K562 (cell line): Measurements from ENCODE around the gene ADD1. TPM values are rescaled to one million over a fixed set of nuclear protein-coding genes. Genes with fewer than 3 reads are reported as not detected.

Experiments
- ATF1 ChIP-seq, 2 experiments: fragments of 450-650 bp in 1 of 2; IDR thresholded peaks; 2 replicates each; pipeline ENCODE4 v1.6.1; 2016; ENCODE audit warnings: missing compliant biosample characterization in 1 of 2, missing genetic modification characterization in 1 of 2
- FOXP1 ChIP-seq: sonication (generic); formaldehyde crosslinking; IDR thresholded peaks from 2 replicates; pipeline ENCODE4 v1.8.0; 2022; ENCODE audit warnings: mild to moderate bottlenecking, missing genetic modification reagents
- SMARCA4 ChIP-seq: fragments of 450-650 bp; IDR thresholded peaks from 2 replicates; pipeline ENCODE4 v1.6.1; 2016
- ZBTB8A ChIP-seq: fragments of 450-650 bp; IDR thresholded peaks from 2 replicates; pipeline ENCODE4 v1.6.1; 2018; ENCODE audit warnings: mild to moderate bottlenecking, moderate library complexity; ENCODE audit not compliant: partially characterized antibody
- polyA plus RNA-seq, 8 experiments: library from polyadenylated mRNA; depleted of rRNA in 4 of 8; stranded (reverse) in 5 of 8; unstranded in 3 of 8; fragments of >200 nt; fragmentation: Nextera tagmentation in 2 of 8; fragmentation: Illumina TruSeq in 1 of 8; extraction: Ambion mirVana in 2 of 8; extraction: Trizol in 1 of 8; gene quantifications; 2 replicates each; pipeline versions ENCODE4 v1.2.1 to v1.2.3, GENCODE V29; 2011 to 2014; ENCODE audit warnings: inconsistent platforms in 1 of 8, missing spikeins in 1 of 8
- total RNA-seq, 7 experiments: library from RNA; depleted of rRNA in 6 of 7; stranded (reverse); fragments of >200 nt in 6 of 7; fragmentation: Illumina TruSeq in 2 of 7; extraction: Trizol in 2 of 7; gene quantifications; 2 replicates each; pipeline versions ENCODE4 v1.2.1 to v1.2.3, GENCODE V29; 2011 to 2021; ENCODE audit warnings: low replicate concordance in 1 of 7
- TF ChIP-seq, protein P1 (sequence below): fragments of 200-600 bp; sonication (generic); IDR thresholded peaks from one replicate; pipeline ENCODE4 v1.6.1; 2012; ENCODE audit warnings: mild to moderate bottlenecking, low read depth, low read length, inconsistent platforms
- TF ChIP-seq, protein P2 (sequence below): fragments of 250-450 bp; sonication (Bioruptor Pico); IDR thresholded peaks from 2 replicates; pipeline ENCODE4 v1.4.0; 2020
- TF ChIP-seq, protein P3 (sequence below): fragments of 450-650 bp; formaldehyde crosslinking; conservative IDR thresholded peaks from 2 replicates; pipeline ENCODE4 v1.4.0; 2022; ENCODE audit warnings: mild to moderate bottlenecking, missing genetic modification characterization

Gene ADD1
- total and polyA plus RNA-seq, 9 of the 15 experiments (the other 6 are each of a cell fraction or from before 2014, with no cell fraction given) = 17.5 to 153 (median 74.0) TPM

DNA sequence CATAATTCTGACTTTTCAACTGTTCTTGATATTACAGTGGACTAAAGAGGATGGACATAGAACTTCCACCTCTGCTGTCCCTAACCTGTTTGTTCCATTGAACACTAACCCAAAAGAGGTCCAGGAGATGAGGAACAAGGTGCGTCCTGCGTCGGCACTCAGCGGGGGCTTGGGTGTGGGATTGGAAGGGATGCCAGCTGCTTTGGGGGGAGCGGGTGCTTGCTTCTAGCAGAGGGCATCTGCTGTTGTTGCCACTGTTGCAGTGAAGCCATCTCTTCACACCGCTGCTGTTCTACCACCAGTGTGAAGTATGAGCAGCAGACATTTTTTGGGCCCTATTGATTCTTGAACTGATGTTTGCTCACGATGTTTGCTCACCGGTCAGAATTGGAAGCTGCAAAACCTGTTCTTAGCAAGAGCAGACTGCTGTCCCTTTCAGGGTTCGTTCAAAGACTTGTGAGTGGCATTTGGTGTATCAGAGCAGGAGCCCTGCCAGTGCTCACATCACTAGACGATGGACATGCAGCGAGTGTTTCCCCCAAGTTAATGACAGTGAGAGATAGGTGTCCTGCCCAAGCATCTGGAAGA, 64.2 kb downstream of the ADD1 start (continued):
- TF ChIP-seq, protein P1, sequence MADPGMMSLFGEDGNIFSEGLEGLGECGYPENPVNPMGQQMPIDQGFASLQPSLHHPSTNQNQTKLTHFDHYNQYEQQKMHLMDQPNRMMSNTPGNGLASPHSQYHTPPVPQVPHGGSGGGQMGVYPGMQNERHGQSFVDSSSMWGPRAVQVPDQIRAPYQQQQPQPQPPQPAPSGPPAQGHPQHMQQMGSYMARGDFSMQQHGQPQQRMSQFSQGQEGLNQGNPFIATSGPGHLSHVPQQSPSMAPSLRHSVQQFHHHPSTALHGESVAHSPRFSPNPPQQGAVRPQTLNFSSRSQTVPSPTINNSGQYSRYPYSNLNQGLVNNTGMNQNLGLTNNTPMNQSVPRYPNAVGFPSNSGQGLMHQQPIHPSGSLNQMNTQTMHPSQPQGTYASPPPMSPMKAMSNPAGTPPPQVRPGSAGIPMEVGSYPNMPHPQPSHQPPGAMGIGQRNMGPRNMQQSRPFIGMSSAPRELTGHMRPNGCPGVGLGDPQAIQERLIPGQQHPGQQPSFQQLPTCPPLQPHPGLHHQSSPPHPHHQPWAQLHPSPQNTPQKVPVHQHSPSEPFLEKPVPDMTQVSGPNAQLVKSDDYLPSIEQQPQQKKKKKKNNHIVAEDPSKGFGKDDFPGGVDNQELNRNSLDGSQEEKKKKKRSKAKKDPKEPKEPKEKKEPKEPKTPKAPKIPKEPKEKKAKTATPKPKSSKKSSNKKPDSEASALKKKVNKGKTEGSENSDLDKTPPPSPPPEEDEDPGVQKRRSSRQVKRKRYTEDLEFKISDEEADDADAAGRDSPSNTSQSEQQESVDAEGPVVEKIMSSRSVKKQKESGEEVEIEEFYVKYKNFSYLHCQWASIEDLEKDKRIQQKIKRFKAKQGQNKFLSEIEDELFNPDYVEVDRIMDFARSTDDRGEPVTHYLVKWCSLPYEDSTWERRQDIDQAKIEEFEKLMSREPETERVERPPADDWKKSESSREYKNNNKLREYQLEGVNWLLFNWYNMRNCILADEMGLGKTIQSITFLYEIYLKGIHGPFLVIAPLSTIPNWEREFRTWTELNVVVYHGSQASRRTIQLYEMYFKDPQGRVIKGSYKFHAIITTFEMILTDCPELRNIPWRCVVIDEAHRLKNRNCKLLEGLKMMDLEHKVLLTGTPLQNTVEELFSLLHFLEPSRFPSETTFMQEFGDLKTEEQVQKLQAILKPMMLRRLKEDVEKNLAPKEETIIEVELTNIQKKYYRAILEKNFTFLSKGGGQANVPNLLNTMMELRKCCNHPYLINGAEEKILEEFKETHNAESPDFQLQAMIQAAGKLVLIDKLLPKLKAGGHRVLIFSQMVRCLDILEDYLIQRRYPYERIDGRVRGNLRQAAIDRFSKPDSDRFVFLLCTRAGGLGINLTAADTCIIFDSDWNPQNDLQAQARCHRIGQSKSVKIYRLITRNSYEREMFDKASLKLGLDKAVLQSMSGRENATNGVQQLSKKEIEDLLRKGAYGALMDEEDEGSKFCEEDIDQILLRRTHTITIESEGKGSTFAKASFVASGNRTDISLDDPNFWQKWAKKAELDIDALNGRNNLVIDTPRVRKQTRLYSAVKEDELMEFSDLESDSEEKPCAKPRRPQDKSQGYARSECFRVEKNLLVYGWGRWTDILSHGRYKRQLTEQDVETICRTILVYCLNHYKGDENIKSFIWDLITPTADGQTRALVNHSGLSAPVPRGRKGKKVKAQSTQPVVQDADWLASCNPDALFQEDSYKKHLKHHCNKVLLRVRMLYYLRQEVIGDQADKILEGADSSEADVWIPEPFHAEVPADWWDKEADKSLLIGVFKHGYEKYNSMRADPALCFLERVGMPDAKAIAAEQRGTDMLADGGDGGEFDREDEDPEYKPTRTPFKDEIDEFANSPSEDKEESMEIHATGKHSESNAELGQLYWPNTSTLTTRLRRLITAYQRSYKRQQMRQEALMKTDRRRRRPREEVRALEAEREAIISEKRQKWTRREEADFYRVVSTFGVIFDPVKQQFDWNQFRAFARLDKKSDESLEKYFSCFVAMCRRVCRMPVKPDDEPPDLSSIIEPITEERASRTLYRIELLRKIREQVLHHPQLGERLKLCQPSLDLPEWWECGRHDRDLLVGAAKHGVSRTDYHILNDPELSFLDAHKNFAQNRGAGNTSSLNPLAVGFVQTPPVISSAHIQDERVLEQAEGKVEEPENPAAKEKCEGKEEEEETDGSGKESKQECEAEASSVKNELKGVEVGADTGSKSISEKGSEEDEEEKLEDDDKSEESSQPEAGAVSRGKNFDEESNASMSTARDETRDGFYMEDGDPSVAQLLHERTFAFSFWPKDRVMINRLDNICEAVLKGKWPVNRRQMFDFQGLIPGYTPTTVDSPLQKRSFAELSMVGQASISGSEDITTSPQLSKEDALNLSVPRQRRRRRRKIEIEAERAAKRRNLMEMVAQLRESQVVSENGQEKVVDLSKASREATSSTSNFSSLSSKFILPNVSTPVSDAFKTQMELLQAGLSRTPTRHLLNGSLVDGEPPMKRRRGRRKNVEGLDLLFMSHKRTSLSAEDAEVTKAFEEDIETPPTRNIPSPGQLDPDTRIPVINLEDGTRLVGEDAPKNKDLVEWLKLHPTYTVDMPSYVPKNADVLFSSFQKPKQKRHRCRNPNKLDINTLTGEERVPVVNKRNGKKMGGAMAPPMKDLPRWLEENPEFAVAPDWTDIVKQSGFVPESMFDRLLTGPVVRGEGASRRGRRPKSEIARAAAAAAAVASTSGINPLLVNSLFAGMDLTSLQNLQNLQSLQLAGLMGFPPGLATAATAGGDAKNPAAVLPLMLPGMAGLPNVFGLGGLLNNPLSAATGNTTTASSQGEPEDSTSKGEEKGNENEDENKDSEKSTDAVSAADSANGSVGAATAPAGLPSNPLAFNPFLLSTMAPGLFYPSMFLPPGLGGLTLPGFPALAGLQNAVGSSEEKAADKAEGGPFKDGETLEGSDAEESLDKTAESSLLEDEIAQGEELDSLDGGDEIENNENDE = no peak
- TF ChIP-seq ATF1 (CRISPR knock-in tag; IDR thresholded peaks at IDR 0.05) (no peak), ATF1 (tag; IDR thresholded peaks at IDR 0.05) (no peak), FOXP1 (CRISPR knock-in tag) (no peak), ZBTB8A (no peak), SMARCA4 (no peak)
- TF ChIP-seq, protein P2, sequence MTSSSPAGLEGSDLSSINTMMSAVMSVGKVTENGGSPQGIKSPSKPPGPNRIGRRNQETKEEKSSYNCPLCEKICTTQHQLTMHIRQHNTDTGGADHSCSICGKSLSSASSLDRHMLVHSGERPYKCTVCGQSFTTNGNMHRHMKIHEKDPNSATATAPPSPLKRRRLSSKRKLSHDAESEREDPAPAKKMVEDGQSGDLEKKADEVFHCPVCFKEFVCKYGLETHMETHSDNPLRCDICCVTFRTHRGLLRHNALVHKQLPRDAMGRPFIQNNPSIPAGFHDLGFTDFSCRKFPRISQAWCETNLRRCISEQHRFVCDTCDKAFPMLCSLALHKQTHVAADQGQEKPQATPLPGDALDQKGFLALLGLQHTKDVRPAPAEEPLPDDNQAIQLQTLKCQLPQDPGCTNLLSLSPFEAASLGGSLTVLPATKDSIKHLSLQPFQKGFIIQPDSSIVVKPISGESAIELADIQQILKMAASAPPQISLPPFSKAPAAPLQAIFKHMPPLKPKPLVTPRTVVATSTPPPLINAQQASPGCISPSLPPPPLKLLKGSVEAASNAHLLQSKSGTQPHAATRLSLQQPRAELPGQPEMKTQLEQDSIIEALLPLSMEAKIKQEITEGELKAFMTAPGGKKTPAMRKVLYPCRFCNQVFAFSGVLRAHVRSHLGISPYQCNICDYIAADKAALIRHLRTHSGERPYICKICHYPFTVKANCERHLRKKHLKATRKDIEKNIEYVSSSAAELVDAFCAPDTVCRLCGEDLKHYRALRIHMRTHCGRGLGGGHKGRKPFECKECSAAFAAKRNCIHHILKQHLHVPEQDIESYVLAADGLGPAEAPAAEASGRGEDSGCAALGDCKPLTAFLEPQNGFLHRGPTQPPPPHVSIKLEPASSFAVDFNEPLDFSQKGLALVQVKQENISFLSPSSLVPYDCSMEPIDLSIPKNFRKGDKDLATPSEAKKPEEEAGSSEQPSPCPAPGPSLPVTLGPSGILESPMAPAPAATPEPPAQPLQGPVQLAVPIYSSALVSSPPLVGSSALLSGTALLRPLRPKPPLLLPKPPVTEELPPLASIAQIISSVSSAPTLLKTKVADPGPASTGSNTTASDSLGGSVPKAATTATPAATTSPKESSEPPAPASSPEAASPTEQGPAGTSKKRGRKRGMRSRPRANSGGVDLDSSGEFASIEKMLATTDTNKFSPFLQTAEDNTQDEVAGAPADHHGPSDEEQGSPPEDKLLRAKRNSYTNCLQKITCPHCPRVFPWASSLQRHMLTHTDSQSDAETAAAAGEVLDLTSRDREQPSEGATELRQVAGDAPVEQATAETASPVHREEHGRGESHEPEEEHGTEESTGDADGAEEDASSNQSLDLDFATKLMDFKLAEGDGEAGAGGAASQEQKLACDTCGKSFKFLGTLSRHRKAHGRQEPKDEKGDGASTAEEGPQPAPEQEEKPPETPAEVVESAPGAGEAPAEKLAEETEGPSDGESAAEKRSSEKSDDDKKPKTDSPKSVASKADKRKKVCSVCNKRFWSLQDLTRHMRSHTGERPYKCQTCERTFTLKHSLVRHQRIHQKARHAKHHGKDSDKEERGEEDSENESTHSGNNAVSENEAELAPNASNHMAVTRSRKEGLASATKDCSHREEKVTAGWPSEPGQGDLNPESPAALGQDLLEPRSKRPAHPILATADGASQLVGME = no peak
- TF ChIP-seq, protein P3, sequence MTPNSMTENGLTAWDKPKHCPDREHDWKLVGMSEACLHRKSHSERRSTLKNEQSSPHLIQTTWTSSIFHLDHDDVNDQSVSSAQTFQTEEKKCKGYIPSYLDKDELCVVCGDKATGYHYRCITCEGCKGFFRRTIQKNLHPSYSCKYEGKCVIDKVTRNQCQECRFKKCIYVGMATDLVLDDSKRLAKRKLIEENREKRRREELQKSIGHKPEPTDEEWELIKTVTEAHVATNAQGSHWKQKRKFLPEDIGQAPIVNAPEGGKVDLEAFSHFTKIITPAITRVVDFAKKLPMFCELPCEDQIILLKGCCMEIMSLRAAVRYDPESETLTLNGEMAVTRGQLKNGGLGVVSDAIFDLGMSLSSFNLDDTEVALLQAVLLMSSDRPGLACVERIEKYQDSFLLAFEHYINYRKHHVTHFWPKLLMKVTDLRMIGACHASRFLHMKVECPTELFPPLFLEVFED (CRISPR knock-in tag) = no peak
